ENCODE measurements around the gene ADGRL3.

The ADGRL3 gene

GRCh38 chr4:61211781-61212180 lies 11.7 kb downstream of the ADGRL3 start:
- TF ChIP-seq, protein P1, sequence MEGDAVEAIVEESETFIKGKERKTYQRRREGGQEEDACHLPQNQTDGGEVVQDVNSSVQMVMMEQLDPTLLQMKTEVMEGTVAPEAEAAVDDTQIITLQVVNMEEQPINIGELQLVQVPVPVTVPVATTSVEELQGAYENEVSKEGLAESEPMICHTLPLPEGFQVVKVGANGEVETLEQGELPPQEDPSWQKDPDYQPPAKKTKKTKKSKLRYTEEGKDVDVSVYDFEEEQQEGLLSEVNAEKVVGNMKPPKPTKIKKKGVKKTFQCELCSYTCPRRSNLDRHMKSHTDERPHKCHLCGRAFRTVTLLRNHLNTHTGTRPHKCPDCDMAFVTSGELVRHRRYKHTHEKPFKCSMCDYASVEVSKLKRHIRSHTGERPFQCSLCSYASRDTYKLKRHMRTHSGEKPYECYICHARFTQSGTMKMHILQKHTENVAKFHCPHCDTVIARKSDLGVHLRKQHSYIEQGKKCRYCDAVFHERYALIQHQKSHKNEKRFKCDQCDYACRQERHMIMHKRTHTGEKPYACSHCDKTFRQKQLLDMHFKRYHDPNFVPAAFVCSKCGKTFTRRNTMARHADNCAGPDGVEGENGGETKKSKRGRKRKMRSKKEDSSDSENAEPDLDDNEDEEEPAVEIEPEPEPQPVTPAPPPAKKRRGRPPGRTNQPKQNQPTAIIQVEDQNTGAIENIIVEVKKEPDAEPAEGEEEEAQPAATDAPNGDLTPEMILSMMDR (IDR thresholded peaks at IDR 0.05; ENCODE audit: borderline replicate concordance, control extremely low read depth, extremely low read depth, insufficient read depth, missing control alignments): no peak
- DNase-seq (ENCODE audit: low spot score): no peak
- in situ Hi-C loops (cut with MboI; ENCODE audit: low sequenced_read_pairs, unreplicated experiment): no loop called here

- in situ Hi-C loops (cut with MboI; ENCODE audit: low sequenced_read_pairs, unreplicated experiment): no loop called here
- DNase-seq (ENCODE audit: low spot score): no peak
Measured at GRCh38 chr4:61212788-61213187, 12.7 kb downstream of the ADGRL3 start.

DNA sequence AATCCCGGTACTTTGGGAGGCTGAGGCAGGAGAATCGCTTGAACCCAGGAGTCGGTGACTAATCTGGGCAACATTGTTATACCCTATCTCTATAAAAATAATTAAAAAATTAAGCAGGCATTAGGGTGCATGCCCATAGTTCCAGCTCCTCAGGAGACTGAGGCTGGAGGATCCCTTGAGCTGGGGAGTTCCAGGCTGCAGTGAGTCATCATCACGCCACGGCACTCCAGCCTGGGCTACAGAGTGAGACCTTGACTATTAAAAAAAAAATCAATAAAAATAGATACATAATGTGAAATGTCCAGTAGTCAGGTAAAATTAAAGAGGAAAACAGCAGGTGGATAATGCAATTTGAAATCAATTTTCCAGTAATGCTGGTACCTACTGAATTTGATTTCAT lies 14.6 kb downstream of the ADGRL3 start:
- DNase-seq (ENCODE audit: low spot score): no peak
- TF ChIP-seq, protein P1 (IDR thresholded peaks at IDR 0.05; ENCODE audit: borderline replicate concordance, control extremely low read depth, extremely low read depth, insufficient read depth, missing control alignments): no peak
- in situ Hi-C loops (cut with MboI; ENCODE audit: low sequenced_read_pairs, unreplicated experiment): no loop called here

More at GRCh38 chr4:61212788-61213187, 12.7 kb downstream of the ADGRL3 start:
- TF ChIP-seq, protein P1 (IDR thresholded peaks at IDR 0.05; ENCODE audit: borderline replicate concordance, control extremely low read depth, extremely low read depth, insufficient read depth, missing control alignments): no peak

GRCh38 chr4:61217222-61217621 lies 17.1 kb downstream of the ADGRL3 start:
- DNase-seq (ENCODE audit: low spot score): no peak
- TF ChIP-seq, protein P1 (IDR thresholded peaks at IDR 0.05; ENCODE audit: borderline replicate concordance, control extremely low read depth, extremely low read depth, insufficient read depth, missing control alignments): no peak

GRCh38 chr4:61220556-61220955 lies 20.4 kb downstream of the ADGRL3 start:
- in situ Hi-C loops (cut with MboI; ENCODE audit: low sequenced_read_pairs, unreplicated experiment): no loop called here
- TF ChIP-seq, protein P1 (IDR thresholded peaks at IDR 0.05; ENCODE audit: borderline replicate concordance, control extremely low read depth, extremely low read depth, insufficient read depth, missing control alignments): no peak
- no peak for DNase-seq (ENCODE audit: low spot score)

More at GRCh38 chr4:61217222-61217621, 17.1 kb downstream of the ADGRL3 start:
- in situ Hi-C loops (cut with MboI; ENCODE audit: low sequenced_read_pairs, unreplicated experiment): no loop called here

- no peak for DNase-seq (ENCODE audit: low spot score)
- TF ChIP-seq, protein P1 (IDR thresholded peaks at IDR 0.05; ENCODE audit: borderline replicate concordance, control extremely low read depth, extremely low read depth, insufficient read depth, missing control alignments): no peak
- in situ Hi-C loops (cut with MboI; ENCODE audit: low sequenced_read_pairs, unreplicated experiment): no loop called here
Measured at GRCh38 chr4:61223385-61223784, 23.3 kb downstream of the ADGRL3 start.

- in situ Hi-C loops (cut with MboI; ENCODE audit: low sequenced_read_pairs, unreplicated experiment): no loop called here
- TF ChIP-seq, protein P1 (IDR thresholded peaks at IDR 0.05; ENCODE audit: borderline replicate concordance, control extremely low read depth, extremely low read depth, insufficient read depth, missing control alignments): no peak
- DNase-seq (ENCODE audit: low spot score): no peak
Measured at GRCh38 chr4:61224573-61224972, 24.4 kb downstream of the ADGRL3 start.
